NCI-H128 (cell line): Measurements from ENCODE around the gene PHAF1.
"Not testable (repeated sequence)": the region's sequence is repeated elsewhere in the genome, so short reads cannot be mapped to it uniquely, and the experiment has no call there.

Experiments
- DNase-seq: peaks from one replicate; lab custom pipeline; 2025; ENCODE audit not compliant: unreplicated experiment; lab: John Stamatoyannopoulos, UW

Gene PHAF1

GRCh38 chr16:67104845-67105244 lies 4.9 kb upstream of the PHAF1 start:
- DNase-seq: no peak

GRCh38 chr16:67105246-67105645 lies 4.5 kb upstream of the PHAF1 start:
- DNase-seq: no peak

- no peak for DNase-seq
Measured at GRCh38 chr16:67105881-67106280, 3.9 kb upstream of the PHAF1 start.

- no peak for DNase-seq
Measured at GRCh38 chr16:67108489-67108888, 1.3 kb upstream of the PHAF1 start.

- DNase-seq: no peak
Measured at GRCh38 chr16:67108931-67109406, 772 bp upstream of the PHAF1 start.

GRCh38 chr16:67111951-67112444 lies 2.3 kb downstream of the PHAF1 start:
- DNase-seq: no peak

GRCh38 chr16:67112591-67113399 lies 3.1 kb downstream of the PHAF1 start:
- no peak for DNase-seq

GRCh38 chr16:67114793-67115192 lies 5.1 kb downstream of the PHAF1 start:
- no peak for DNase-seq

- no peak for DNase-seq
Measured at GRCh38 chr16:67115639-67116038, 5.9 kb downstream of the PHAF1 start.

- no peak for DNase-seq
Measured at GRCh38 chr16:67116388-67117311, 6.9 kb downstream of the PHAF1 start.

GRCh38 chr16:67117716-67118115 lies 8.0 kb downstream of the PHAF1 start:
- DNase-seq: no peak

GRCh38 chr16:67120025-67120424 lies 10.3 kb downstream of the PHAF1 start:
- DNase-seq: no peak

GRCh38 chr16:67122799-67123198 lies 13.1 kb downstream of the PHAF1 start:
- not testable (repeated sequence) for DNase-seq

- DNase-seq: no peak
Measured at GRCh38 chr16:67128417-67128816, 18.7 kb downstream of the PHAF1 start.

GRCh38 chr16:67128887-67129286 lies 19.1 kb downstream of the PHAF1 start:
- no peak for DNase-seq

- DNase-seq: no peak
Measured at GRCh38 chr16:67129422-67129821, 19.7 kb downstream of the PHAF1 start.

GRCh38 chr16:67137605-67138004 lies 27.9 kb downstream of the PHAF1 start:
- no peak for DNase-seq

- DNase-seq: no peak
Measured at GRCh38 chr16:67141391-67141790, 31.6 kb downstream of the PHAF1 start.

GRCh38 chr16:67142342-67142741 lies 32.6 kb downstream of the PHAF1 start:
- DNase-seq: no peak

GRCh38 chr16:67144943-67145342 lies 35.2 kb downstream of the PHAF1 start:
- no peak for DNase-seq

- DNase-seq: no peak
Measured at GRCh38 chr16:67145746-67146145, 36.0 kb downstream of the PHAF1 start.
